ENCODE results near the gene DDAH1.

The DDAH1 gene

GRCh38 chr1:85330711-85331290 lies 134.2 kb downstream of the DDAH1 start:
- H3K4me3 ChIP-seq (ENCODE audit: low read depth, low read length): no peak overlapping the region
- peaks cover 3% of the 10 kb centered on the region for H3K4me1 ChIP-seq (ENCODE audit: control insufficient read depth, insufficient read depth, low read length)
- no peak overlapping the region for H3K9ac ChIP-seq (ENCODE audit: low read depth, low read length)

GRCh38 chr1:85330214-85330631 lies 134.7 kb downstream of the DDAH1 start:
- peaks cover 3% of the 10 kb centered on the region for H3K4me1 ChIP-seq (ENCODE audit: control insufficient read depth, insufficient read depth, low read length)
- no peaks in the 10 kb centered on the region for H3K36me3 ChIP-seq (ENCODE audit: control insufficient read depth, insufficient read depth, low read length)
- no peak overlapping the region for H3K4me3 ChIP-seq (ENCODE audit: low read depth, low read length)
- no peaks in the 10 kb centered on the region for H3K27me3 ChIP-seq (ENCODE audit: control insufficient read depth, insufficient read depth, low read length)
- H3K9me3 ChIP-seq (ENCODE audit: control insufficient read depth, insufficient read depth, low read length): no peaks in the 10 kb centered on the region
- H3K9ac ChIP-seq (ENCODE audit: low read depth, low read length): no peak overlapping the region

More at GRCh38 chr1:85330711-85331290, 134.2 kb downstream of the DDAH1 start:
- Histone ChIP-seq H3K27me3 (ENCODE audit: control insufficient read depth, insufficient read depth, low read length) (no peaks in the 10 kb centered on the region), H3K36me3 (ENCODE audit: control insufficient read depth, insufficient read depth, low read length) (no peaks in the 10 kb centered on the region), H3K9me3 (ENCODE audit: control insufficient read depth, insufficient read depth, low read length) (no peaks in the 10 kb centered on the region)

- no peaks in the 10 kb centered on the region for H3K27me3 ChIP-seq (ENCODE audit: control insufficient read depth, insufficient read depth, low read length)
- H3K36me3 ChIP-seq (ENCODE audit: control insufficient read depth, insufficient read depth, low read length): no peaks in the 10 kb centered on the region
- no peak overlapping the region for H3K4me3 ChIP-seq (ENCODE audit: low read depth, low read length)
- H3K9me3 ChIP-seq (ENCODE audit: control insufficient read depth, insufficient read depth, low read length): no peaks in the 10 kb centered on the region
- H3K9ac ChIP-seq (ENCODE audit: low read depth, low read length): no peak overlapping the region
- H3K4me1 ChIP-seq (ENCODE audit: control insufficient read depth, insufficient read depth, low read length): peaks cover 3% of the 10 kb centered on the region
These were observed 136.1 kb downstream of the DDAH1 start for GRCh38 chr1:85328713-85329397.

GRCh38 chr1:85327759-85328158 lies 137.2 kb downstream of the DDAH1 start:
- Histone ChIP-seq H3K9ac (ENCODE audit: low read depth, low read length) (no peak overlapping the region), H3K4me3 (ENCODE audit: low read depth, low read length) (no peak overlapping the region), H3K27me3 (ENCODE audit: control insufficient read depth, insufficient read depth, low read length) (no peaks in the 10 kb centered on the region), H3K4me1 (ENCODE audit: control insufficient read depth, insufficient read depth, low read length) (peaks cover 3% of the 10 kb centered on the region), H3K36me3 (ENCODE audit: control insufficient read depth, insufficient read depth, low read length) (no peaks in the 10 kb centered on the region), H3K9me3 (ENCODE audit: control insufficient read depth, insufficient read depth, low read length) (no peaks in the 10 kb centered on the region)

GRCh38 chr1:85326851-85327250 lies 138.1 kb downstream of the DDAH1 start:
- no peaks in the 10 kb centered on the region for H3K9me3 ChIP-seq (ENCODE audit: control insufficient read depth, insufficient read depth, low read length)
- no peak overlapping the region for H3K4me3 ChIP-seq (ENCODE audit: low read depth, low read length)
- no peak overlapping the region for H3K9ac ChIP-seq (ENCODE audit: low read depth, low read length)
- H3K27me3 ChIP-seq (ENCODE audit: control insufficient read depth, insufficient read depth, low read length): no peaks in the 10 kb centered on the region
- peaks cover 3% of the 10 kb centered on the region for H3K4me1 ChIP-seq (ENCODE audit: control insufficient read depth, insufficient read depth, low read length)
- no peaks in the 10 kb centered on the region for H3K36me3 ChIP-seq (ENCODE audit: control insufficient read depth, insufficient read depth, low read length)

- peaks cover 3% of the 10 kb centered on the region for H3K4me1 ChIP-seq (ENCODE audit: control insufficient read depth, insufficient read depth, low read length)
- H3K27me3 ChIP-seq (ENCODE audit: control insufficient read depth, insufficient read depth, low read length): no peaks in the 10 kb centered on the region
These were observed 138.6 kb downstream of the DDAH1 start for GRCh38 chr1:85326336-85326735.

GRCh38 chr1:85325920-85326319 lies 139.0 kb downstream of the DDAH1 start:
- peaks cover 3% of the 10 kb centered on the region for H3K4me1 ChIP-seq (ENCODE audit: control insufficient read depth, insufficient read depth, low read length)
- H3K9me3 ChIP-seq (ENCODE audit: control insufficient read depth, insufficient read depth, low read length): no peaks in the 10 kb centered on the region
- H3K27me3 ChIP-seq (ENCODE audit: control insufficient read depth, insufficient read depth, low read length): no peaks in the 10 kb centered on the region
- no peak overlapping the region for H3K9ac ChIP-seq (ENCODE audit: low read depth, low read length)
- no peak overlapping the region for H3K4me3 ChIP-seq (ENCODE audit: low read depth, low read length)
- no peaks in the 10 kb centered on the region for H3K36me3 ChIP-seq (ENCODE audit: control insufficient read depth, insufficient read depth, low read length)

More at GRCh38 chr1:85326336-85326735, 138.6 kb downstream of the DDAH1 start:
- no peaks in the 10 kb centered on the region for H3K9me3 ChIP-seq (ENCODE audit: control insufficient read depth, insufficient read depth, low read length)
- no peak overlapping the region for H3K9ac ChIP-seq (ENCODE audit: low read depth, low read length)
- no peak overlapping the region for H3K4me3 ChIP-seq (ENCODE audit: low read depth, low read length)
- no peaks in the 10 kb centered on the region for H3K36me3 ChIP-seq (ENCODE audit: control insufficient read depth, insufficient read depth, low read length)

- Histone ChIP-seq H3K36me3 (ENCODE audit: control insufficient read depth, insufficient read depth, low read length) (no peaks in the 10 kb centered on the region), H3K4me1 (ENCODE audit: control insufficient read depth, insufficient read depth, low read length) (peaks cover under 1% of the 10 kb centered on the region), H3K4me3 (ENCODE audit: low read depth, low read length) (no peak overlapping the region), H3K9me3 (ENCODE audit: control insufficient read depth, insufficient read depth, low read length) (no peaks in the 10 kb centered on the region), H3K9ac (ENCODE audit: low read depth, low read length) (no peak overlapping the region), H3K27me3 (ENCODE audit: control insufficient read depth, insufficient read depth, low read length) (no peaks in the 10 kb centered on the region)
These were observed 141.2 kb downstream of the DDAH1 start for GRCh38 chr1:85323770-85324169.

- H3K27me3 ChIP-seq (ENCODE audit: control insufficient read depth, insufficient read depth, low read length): no peaks in the 10 kb centered on the region
- H3K9me3 ChIP-seq (ENCODE audit: control insufficient read depth, insufficient read depth, low read length): no peaks in the 10 kb centered on the region
- H3K4me3 ChIP-seq (ENCODE audit: low read depth, low read length): no peak overlapping the region
- no peaks in the 10 kb centered on the region for H3K36me3 ChIP-seq (ENCODE audit: control insufficient read depth, insufficient read depth, low read length)
- no peaks in the 10 kb centered on the region for H3K4me1 ChIP-seq (ENCODE audit: control insufficient read depth, insufficient read depth, low read length)
- no peak overlapping the region for H3K9ac ChIP-seq (ENCODE audit: low read depth, low read length)
These were observed 142.3 kb downstream of the DDAH1 start for GRCh38 chr1:85322655-85323054.

GRCh38 chr1:85321237-85321964 lies 143.6 kb downstream of the DDAH1 start:
- no peak overlapping the region for H3K9ac ChIP-seq (ENCODE audit: low read depth, low read length)
- H3K36me3 ChIP-seq (ENCODE audit: control insufficient read depth, insufficient read depth, low read length): no peaks in the 10 kb centered on the region
- H3K27me3 ChIP-seq (ENCODE audit: control insufficient read depth, insufficient read depth, low read length): no peaks in the 10 kb centered on the region
- no peaks in the 10 kb centered on the region for H3K4me1 ChIP-seq (ENCODE audit: control insufficient read depth, insufficient read depth, low read length)
- H3K9me3 ChIP-seq (ENCODE audit: control insufficient read depth, insufficient read depth, low read length): no peaks in the 10 kb centered on the region
- no peak overlapping the region for H3K4me3 ChIP-seq (ENCODE audit: low read depth, low read length)

GRCh38 chr1:85320371-85321131 lies 144.4 kb downstream of the DDAH1 start:
- H3K4me1 ChIP-seq (ENCODE audit: control insufficient read depth, insufficient read depth, low read length): no peaks in the 10 kb centered on the region
- H3K36me3 ChIP-seq (ENCODE audit: control insufficient read depth, insufficient read depth, low read length): no peaks in the 10 kb centered on the region
- H3K9me3 ChIP-seq (ENCODE audit: control insufficient read depth, insufficient read depth, low read length): no peaks in the 10 kb centered on the region
- no peak overlapping the region for H3K9ac ChIP-seq (ENCODE audit: low read depth, low read length)
- no peaks in the 10 kb centered on the region for H3K27me3 ChIP-seq (ENCODE audit: control insufficient read depth, insufficient read depth, low read length)
- no peak overlapping the region for H3K4me3 ChIP-seq (ENCODE audit: low read depth, low read length)
